ENCODE measurements around the gene FAM131B.
A peak's percentile ranks its signal among the peaks of the same experiment; 100 is the strongest.

FAM131B gene

GRCh38 chr7:143320620-143321019, 41.9 kb downstream of the FAM131B start:
- no peak for DNase-seq

- DNase-seq, result no peak
Measured at GRCh38 chr7:143318661-143319060, 43.9 kb downstream of the FAM131B start.

- DNase-seq, result no peak
Measured at GRCh38 chr7:143316492-143316891, 46.0 kb downstream of the FAM131B start.

GRCh38 chr7:143315776-143316175, 46.7 kb downstream of the FAM131B start, which contains the start of gene CLCN1:
CLCN1 (plus strand) TSS chr7:143316111; CDS start chr7:143316213, 102 bp downstream.
- DNase-seq, result no peak

- no peak for DNase-seq
Measured at GRCh38 chr7:143314127-143314526, 48.4 kb downstream of the FAM131B start.

- DNase-seq, result no peak
Measured at GRCh38 chr7:143308632-143309031, 53.9 kb downstream of the FAM131B start.

- peak; percentile 89 for DNase-seq
Measured at GRCh38 chr7:143305423-143306070, 57.0 kb downstream of the FAM131B start.

GRCh38 chr7:143304938-143305337, 57.6 kb downstream of the FAM131B start:
- no peak for DNase-seq

GRCh38 chr7:143303733-143304132, 58.8 kb downstream of the FAM131B start:
- DNase-seq, result no peak

Measured in activated CD8-positive, alpha-beta memory T cell treated with anti-CD3 and anti-CD28 coated beads, Interleukin-2, amount 50 U/mL, for 48 hours (primary cell).